Natural killer cell (primary cell): ENCODE measurements around the gene C1orf52. TPM values are rescaled to one million over a fixed set of nuclear protein-coding genes. Genes with fewer than 3 reads are reported as not detected.

Experiments used
- ATAC-seq, 3 donors: fragments of 150-1000 bp in 2 of 3; fragments of 200-7000 bp in 1 of 3; cut with Tn5 transposase; 1 replicate in 1 of 3; 2 replicates in 2 of 3; pipeline ENCODE4 v1.10.0; 2021; ENCODE audit warnings: mild to moderate bottlenecking in 2 of 3, moderate library complexity in 2 of 3
- DNase-seq, 2 donors: peaks; one replicate each; pipeline versions ENCODE4 v3.0.0 to v3.0.0-alpha.2; 2013 to 2021; ENCODE audit warnings: mixed read lengths in 1 of 2
- H3K27ac ChIP-seq: one replicate; pipeline ENCODE4 v1.5.1; 2013; ENCODE audit warnings: mild to moderate bottlenecking, low read length
- H3K27me3 ChIP-seq: one replicate; pipeline ENCODE4 v1.6.1; 2013; ENCODE audit warnings: low read length; ENCODE audit not compliant: control insufficient read depth, insufficient read depth
- H3K36me3 ChIP-seq: one replicate; pipeline ENCODE4 v1.6.1; 2013; ENCODE audit warnings: low read length; ENCODE audit not compliant: control insufficient read depth, insufficient read depth
- H3K4me1 ChIP-seq: one replicate; pipeline ENCODE4 v1.6.1; 2013; ENCODE audit warnings: low read length; ENCODE audit not compliant: control insufficient read depth, insufficient read depth
- H3K4me3 ChIP-seq: one replicate; pipeline ENCODE4 v1.5.1; 2013; ENCODE audit warnings: low read length
- H3K9me3 ChIP-seq: one replicate; pipeline ENCODE4 v1.6.1; 2013; ENCODE audit warnings: low read length; ENCODE audit not compliant: control insufficient read depth, insufficient read depth
- H3K27ac Mint-ChIP-seq, 2 donors: one replicate each; pipeline ENCODE4 v1.8.0; 2022; ENCODE audit warnings: mild to moderate bottlenecking in 2 of 2, mixed read lengths in 2 of 2, moderate library complexity in 1 of 2
- H3K27me3 Mint-ChIP-seq, 2 donors: one replicate each; pipeline ENCODE4 v1.8.0; 2022; ENCODE audit warnings: low read depth in 2 of 2, mixed read lengths in 2 of 2
- H3K36me3 Mint-ChIP-seq: one replicate; pipeline ENCODE4 v1.8.0; 2022; ENCODE audit warnings: mixed read lengths
- H3K4me1 Mint-ChIP-seq, 2 donors: one replicate each; pipeline ENCODE4 v1.8.0; 2022; ENCODE audit warnings: mixed read lengths in 2 of 2
- H3K4me3 Mint-ChIP-seq: one replicate; pipeline ENCODE4 v1.8.0; 2022; ENCODE audit warnings: mild to moderate bottlenecking, moderate library complexity, mixed read lengths
- H3K9me3 Mint-ChIP-seq, 2 donors: one replicate each; pipeline ENCODE4 v1.8.0; 2022; ENCODE audit warnings: mixed read lengths in 2 of 2
- WGBS: methylation state at CpG from one replicate; pipeline ENCODE4 v1.1.7; 2013; ENCODE audit warnings: missing lambda C conversion rate; ENCODE audit not compliant: insufficient coverage; 5-methylcytosine and 5-hydroxymethylcytosine counted together
- intact Hi-C: fragments of 100-400 bp; cut with micrococcal nuclease; formaldehyde crosslinking; loops from one replicate; pipeline ENCODE4 v1.14.2; 2022
- total RNA-seq, 4 donors: library from RNA; stranded (reverse); fragments of 120-200 nt in 1 of 4; gene quantifications; one replicate each; pipeline versions ENCODE4 v1.2.3 to v1.2.4, GENCODE V29; 2013 to 2022
- TF ChIP-seq, protein P1 (sequence below): fragments of 200-600 bp; IDR thresholded peaks from one replicate; pipeline ENCODE4 v1.8.0; 2022; ENCODE audit warnings: antibody characterized with exemption

Gene C1orf52
- total RNA-seq, 3 donors from 2014 or later (not counting 1 experiment from before 2014, with no cell fraction given), result 50.6 to 67.3 (median 58.9) TPM

- 88% methylated on average over 2 of the region's 2 CpGs for WGBS
- H3K9me3 Mint-ChIP-seq, result no peaks in the 10 kb centered on the region
These were observed 51.0 kb downstream of the C1orf52 start for GRCh38 chr1:85208488-85208887.

GRCh38 chr1:85203573-85204171 lies 55.8 kb downstream of the C1orf52 start:
- H3K36me3 Mint-ChIP-seq, result no peaks in the 10 kb centered on the region
- peak overlapping the region; percentile 8 for H3K4me3 Mint-ChIP-seq
- Histone ChIP-seq H3K27ac (no peak overlapping the region), H3K9me3 (no peaks in the 10 kb centered on the region), H3K4me3 (no peak overlapping the region), H3K36me3 (no peaks in the 10 kb centered on the region), H3K4me1 (peaks cover 9% of the 10 kb centered on the region), H3K27me3 (peaks cover 37% of the 10 kb centered on the region)
- intact Hi-C loops, result no loop called here
- ATAC-seq, result no peak
- no peak overlapping the region for H3K27ac Mint-ChIP-seq
- H3K4me1 Mint-ChIP-seq, result peaks cover 7 to 15% of the 10 kb centered on the region in 2 donors
- peaks cover 38 to 61% of the 10 kb centered on the region in 2 donors for H3K27me3 Mint-ChIP-seq
- DNase-seq, result no peak
- no CpG with 5 or more reads among the region's 2 CpGs for WGBS
- TF ChIP-seq, protein P1, sequence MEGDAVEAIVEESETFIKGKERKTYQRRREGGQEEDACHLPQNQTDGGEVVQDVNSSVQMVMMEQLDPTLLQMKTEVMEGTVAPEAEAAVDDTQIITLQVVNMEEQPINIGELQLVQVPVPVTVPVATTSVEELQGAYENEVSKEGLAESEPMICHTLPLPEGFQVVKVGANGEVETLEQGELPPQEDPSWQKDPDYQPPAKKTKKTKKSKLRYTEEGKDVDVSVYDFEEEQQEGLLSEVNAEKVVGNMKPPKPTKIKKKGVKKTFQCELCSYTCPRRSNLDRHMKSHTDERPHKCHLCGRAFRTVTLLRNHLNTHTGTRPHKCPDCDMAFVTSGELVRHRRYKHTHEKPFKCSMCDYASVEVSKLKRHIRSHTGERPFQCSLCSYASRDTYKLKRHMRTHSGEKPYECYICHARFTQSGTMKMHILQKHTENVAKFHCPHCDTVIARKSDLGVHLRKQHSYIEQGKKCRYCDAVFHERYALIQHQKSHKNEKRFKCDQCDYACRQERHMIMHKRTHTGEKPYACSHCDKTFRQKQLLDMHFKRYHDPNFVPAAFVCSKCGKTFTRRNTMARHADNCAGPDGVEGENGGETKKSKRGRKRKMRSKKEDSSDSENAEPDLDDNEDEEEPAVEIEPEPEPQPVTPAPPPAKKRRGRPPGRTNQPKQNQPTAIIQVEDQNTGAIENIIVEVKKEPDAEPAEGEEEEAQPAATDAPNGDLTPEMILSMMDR, result no peak
- no peaks in the 10 kb centered on the region for H3K9me3 Mint-ChIP-seq

More at GRCh38 chr1:85208488-85208887, 51.0 kb downstream of the C1orf52 start:
- DNase-seq (no peak), ATAC-seq (no peak)
- Histone ChIP-seq H3K27ac (no peak overlapping the region), H3K36me3 (no peaks in the 10 kb centered on the region), H3K4me3 (no peak overlapping the region), H3K4me1 (no peaks in the 10 kb centered on the region), H3K9me3 (no peaks in the 10 kb centered on the region), H3K27me3 (peaks cover 21% of the 10 kb centered on the region)
- peaks cover 24 to 53% of the 10 kb centered on the region in 2 donors for H3K27me3 Mint-ChIP-seq
- H3K4me3 Mint-ChIP-seq, result no peak overlapping the region
- intact Hi-C loops, result no loop called here
- H3K4me1 Mint-ChIP-seq, result no peaks in the 10 kb centered on the region
- TF ChIP-seq, protein P1, result no peak
- no peak overlapping the region for H3K27ac Mint-ChIP-seq
- no peaks in the 10 kb centered on the region for H3K36me3 Mint-ChIP-seq

DNA sequence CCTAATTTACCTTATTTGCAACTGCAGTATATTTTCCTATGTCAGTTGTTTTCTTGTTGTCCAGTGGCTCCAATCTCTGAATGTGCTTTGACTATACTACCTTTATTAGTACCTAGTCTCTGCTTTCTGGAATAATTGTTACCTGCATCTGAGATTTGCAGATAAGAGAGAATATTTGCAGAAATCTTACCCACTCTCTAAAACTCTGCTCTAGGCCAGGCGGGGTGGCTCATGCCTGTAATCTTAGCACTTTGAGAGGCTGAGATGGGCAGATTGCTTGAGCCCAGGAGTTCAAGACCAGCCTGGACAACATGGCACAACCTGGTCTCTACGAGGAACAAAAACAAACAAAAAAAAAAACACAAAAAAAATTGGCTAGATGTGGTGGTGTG lies 56.6 kb downstream of the C1orf52 start:
- DNase-seq (no peak), ATAC-seq (no peak)
- H3K4me1 Mint-ChIP-seq, result peaks cover 7 to 15% of the 10 kb centered on the region in 2 donors
- intact Hi-C loops, result no loop called here
- no peak overlapping the region for H3K4me3 ChIP-seq
- H3K27ac ChIP-seq, result no peak overlapping the region
- H3K36me3 Mint-ChIP-seq, result no peaks in the 10 kb centered on the region
- no peaks in the 10 kb centered on the region for H3K9me3 ChIP-seq
- H3K9me3 Mint-ChIP-seq, result no peaks in the 10 kb centered on the region
- peaks cover 36 to 57% of the 10 kb centered on the region in 2 donors for H3K27me3 Mint-ChIP-seq
- H3K4me3 Mint-ChIP-seq, result no peak overlapping the region
- TF ChIP-seq, protein P1, result no peak
- H3K4me1 ChIP-seq, result peaks cover 9% of the 10 kb centered on the region
- H3K36me3 ChIP-seq, result no peaks in the 10 kb centered on the region
- 100% methylated on average over 2 of the region's 2 CpGs for WGBS
- H3K27ac Mint-ChIP-seq, result no peak overlapping the region
- peaks cover 37% of the 10 kb centered on the region for H3K27me3 ChIP-seq
